Measurements from ENCODE around the gene TBX1.
"Not testable (repeated sequence)": the region's sequence is repeated elsewhere in the genome, so short reads cannot be mapped to it uniquely, and the experiment has no call there.

TBX1 gene

DNA sequence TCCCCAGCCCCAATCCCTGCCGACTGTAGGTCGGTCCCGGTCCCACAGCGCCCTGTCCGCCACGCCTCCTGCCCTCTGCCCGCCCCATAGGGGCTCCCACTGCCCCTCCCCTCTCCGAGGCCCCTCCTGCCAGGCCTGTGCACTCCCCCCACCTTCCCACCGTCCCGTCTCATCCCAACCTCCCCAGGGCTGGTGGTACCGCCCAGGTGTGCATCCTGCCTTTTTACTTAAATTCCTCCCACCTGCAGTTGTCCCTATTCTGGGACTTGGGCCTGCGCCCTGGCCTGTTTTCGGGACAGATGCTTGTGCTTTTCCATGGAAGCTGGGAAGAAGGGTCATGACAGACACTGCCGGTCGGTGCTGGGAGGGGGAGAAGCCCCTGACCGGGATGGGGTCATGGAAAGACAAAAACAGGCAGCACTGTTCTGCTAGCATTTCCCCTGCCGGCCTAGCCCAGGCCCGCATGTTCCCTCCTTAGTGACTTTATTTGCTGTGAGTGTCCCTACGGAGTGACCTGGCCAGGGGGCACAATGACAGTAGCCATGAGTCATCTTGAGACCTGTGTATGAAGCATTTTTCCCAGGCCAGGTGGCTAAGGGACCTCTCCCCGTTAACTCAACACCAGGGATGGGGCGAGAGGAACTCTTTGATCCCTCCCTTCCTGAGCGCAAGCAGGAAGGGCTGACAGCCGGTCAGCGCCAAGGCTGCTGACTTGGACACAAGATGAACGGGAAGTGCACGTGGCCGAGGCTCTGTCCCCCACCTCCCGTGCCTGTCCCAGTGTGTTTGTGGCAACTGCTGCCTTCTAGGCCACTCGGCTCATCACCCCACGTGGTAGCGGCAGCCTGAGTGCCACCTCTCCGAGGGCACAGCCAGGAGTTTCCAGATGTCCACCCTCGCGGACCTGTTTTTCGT is 7.1 kb downstream of the TBX1 start:
- Mint-ChIP-seq H3K4me3 (peak overlapping the region; percentile 54), H3K27me3 (ENCODE audit: low read depth) (peaks cover 60% of the 10 kb centered on the region), H3K27ac (no peak overlapping the region), H3K4me1 (ENCODE audit: low read depth) (peaks cover 5% of the 10 kb centered on the region), H3K36me3 (ENCODE audit: low read depth) (no peaks in the 10 kb centered on the region), H3K9me3 (no peaks in the 10 kb centered on the region)
- no peak for DNase-seq (ENCODE audit: low spot score)

DNA sequence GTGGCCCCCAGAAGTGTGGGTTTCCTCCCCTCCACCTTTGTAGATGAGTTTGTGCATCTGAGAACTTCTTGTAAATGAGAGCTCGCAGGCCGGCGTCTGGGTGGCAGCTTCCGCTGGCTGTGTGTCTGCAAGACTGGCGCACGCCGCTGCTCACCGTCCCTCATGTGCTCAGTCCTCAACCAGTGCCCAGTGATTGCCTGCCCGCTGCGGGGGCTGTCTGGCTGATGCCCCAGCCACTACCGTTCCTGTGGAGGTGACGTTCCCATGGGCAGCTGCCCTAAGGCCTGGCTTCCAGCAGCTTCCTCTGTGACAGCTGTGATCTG is 8.8 kb downstream of the TBX1 start:
- no peaks in the 10 kb centered on the region for H3K36me3 Mint-ChIP-seq (ENCODE audit: low read depth)
- no peaks in the 10 kb centered on the region for H3K9me3 Mint-ChIP-seq
- H3K27me3 Mint-ChIP-seq (ENCODE audit: low read depth): peaks cover 57% of the 10 kb centered on the region
- no peak for DNase-seq (ENCODE audit: low spot score)
- no peak overlapping the region for H3K27ac Mint-ChIP-seq
- peaks cover 5% of the 10 kb centered on the region for H3K4me1 Mint-ChIP-seq (ENCODE audit: low read depth)
- H3K4me3 Mint-ChIP-seq: no peak overlapping the region

DNA sequence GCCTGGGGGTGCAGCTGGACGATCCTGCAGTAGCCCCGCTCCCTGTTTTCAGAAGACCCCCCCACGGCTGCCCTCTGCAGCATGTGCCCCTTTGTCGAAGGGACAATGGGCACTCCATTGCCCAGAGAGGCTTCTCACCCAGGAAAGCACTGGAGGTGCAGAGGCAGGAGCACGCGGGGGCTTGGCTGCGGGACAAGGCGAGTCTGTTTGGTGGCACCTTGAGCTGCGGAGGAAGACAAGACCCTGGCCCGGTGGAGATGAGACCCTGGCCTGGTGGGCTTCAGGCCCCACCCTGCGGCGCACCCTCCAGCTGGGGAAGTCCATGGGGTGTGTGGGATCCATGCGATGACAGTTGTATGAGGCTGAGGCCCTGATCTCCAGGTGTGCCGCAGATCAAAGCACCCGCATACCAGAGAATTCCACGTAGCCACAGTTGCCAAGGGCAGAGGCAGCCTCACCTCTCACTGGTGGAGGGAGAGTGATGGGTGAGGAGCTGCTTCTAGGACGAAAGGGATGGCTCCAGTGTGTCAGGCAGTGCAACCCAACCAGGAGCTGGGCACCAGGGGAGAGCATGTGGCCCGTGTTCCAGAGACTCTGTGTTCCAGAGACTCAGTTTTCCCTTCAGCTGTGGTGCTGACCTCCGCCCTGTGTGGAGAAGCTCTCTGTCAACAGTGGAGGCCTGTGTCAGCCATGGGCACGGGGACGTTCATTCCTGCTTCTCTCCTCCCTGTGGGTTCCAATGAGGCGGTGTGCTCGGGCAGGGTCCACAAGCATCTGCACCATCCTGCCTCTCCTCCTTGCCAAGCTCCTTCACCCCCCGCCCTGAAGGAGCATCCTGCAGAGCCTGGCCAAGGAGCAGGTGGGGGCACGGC is 10.0 kb downstream of the TBX1 start:
- DNase-seq (ENCODE audit: low spot score): no peak
- no peak overlapping the region for H3K27ac Mint-ChIP-seq
- H3K27me3 Mint-ChIP-seq (ENCODE audit: low read depth): peaks cover 50% of the 10 kb centered on the region
- no peaks in the 10 kb centered on the region for H3K9me3 Mint-ChIP-seq
- no peak overlapping the region for H3K4me3 Mint-ChIP-seq
- H3K4me1 Mint-ChIP-seq (ENCODE audit: low read depth): peaks cover 4% of the 10 kb centered on the region
- H3K36me3 Mint-ChIP-seq (ENCODE audit: low read depth): no peaks in the 10 kb centered on the region

DNA sequence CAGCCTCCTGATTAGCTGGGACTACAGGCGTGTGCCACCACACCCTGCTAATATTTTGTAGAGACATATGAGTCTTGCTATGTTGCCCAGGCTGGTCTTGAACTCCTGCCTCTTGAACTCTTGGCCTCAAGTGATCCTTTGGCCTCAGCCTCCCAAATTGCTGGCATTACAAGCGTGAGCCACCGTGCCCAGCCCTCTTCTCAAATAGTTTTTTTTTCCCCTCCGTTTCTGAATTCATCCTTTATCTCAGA is 11.8 kb downstream of the TBX1 start:
- H3K9me3 Mint-ChIP-seq: no peaks in the 10 kb centered on the region
- peaks cover 45% of the 10 kb centered on the region for H3K27me3 Mint-ChIP-seq (ENCODE audit: low read depth)
- no peaks in the 10 kb centered on the region for H3K36me3 Mint-ChIP-seq (ENCODE audit: low read depth)
- H3K4me3 Mint-ChIP-seq: no peak overlapping the region
- peaks cover 5% of the 10 kb centered on the region for H3K4me1 Mint-ChIP-seq (ENCODE audit: low read depth)
- no peak overlapping the region for H3K27ac Mint-ChIP-seq
- no peak for DNase-seq (ENCODE audit: low spot score)

DNA sequence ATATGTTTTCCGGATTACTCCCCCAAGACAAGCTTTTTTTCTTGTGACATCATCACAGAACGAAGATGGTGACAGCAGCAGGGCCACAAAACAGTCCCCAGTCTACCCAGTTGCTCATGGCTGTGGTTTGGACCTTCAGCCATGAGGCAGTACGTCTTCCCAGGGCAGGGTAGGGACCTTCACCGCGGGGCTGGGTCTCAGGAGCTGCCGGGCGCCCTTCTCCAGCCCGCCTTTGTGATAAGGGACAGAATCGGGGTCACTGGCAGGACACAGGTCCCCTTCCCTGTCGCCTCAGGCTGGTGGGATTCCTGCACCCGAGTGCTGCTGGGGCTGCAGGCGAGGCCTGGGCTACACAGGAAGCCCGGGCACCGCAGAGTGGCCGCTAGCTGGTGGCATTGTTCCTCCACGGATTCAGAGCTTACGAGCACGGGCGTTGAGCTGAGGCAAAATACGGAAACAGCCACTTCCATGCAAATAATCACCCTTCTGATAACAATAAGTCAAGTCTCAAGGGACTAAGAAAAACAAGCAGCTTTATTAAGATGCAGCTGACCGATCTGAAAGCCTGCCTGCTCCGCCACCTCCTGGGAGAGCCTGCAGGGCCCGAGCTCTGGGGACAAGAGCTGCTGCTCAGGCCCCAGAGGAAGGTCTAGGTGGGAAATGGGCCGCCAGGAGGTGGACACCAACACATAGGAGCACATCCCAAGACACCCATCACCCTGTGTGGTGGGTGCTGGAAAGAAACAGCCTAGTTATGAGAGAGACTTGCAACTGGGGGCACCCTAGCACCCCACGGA is 12.3 kb downstream of the TBX1 start:
- H3K4me1 Mint-ChIP-seq (ENCODE audit: low read depth): peaks cover 5% of the 10 kb centered on the region
- H3K27me3 Mint-ChIP-seq (ENCODE audit: low read depth): peaks cover 39% of the 10 kb centered on the region
- H3K27ac Mint-ChIP-seq: no peak overlapping the region
- no peaks in the 10 kb centered on the region for H3K36me3 Mint-ChIP-seq (ENCODE audit: low read depth)
- no peak overlapping the region for H3K4me3 Mint-ChIP-seq
- H3K9me3 Mint-ChIP-seq: no peaks in the 10 kb centered on the region
- no peak for DNase-seq (ENCODE audit: low spot score)

DNA sequence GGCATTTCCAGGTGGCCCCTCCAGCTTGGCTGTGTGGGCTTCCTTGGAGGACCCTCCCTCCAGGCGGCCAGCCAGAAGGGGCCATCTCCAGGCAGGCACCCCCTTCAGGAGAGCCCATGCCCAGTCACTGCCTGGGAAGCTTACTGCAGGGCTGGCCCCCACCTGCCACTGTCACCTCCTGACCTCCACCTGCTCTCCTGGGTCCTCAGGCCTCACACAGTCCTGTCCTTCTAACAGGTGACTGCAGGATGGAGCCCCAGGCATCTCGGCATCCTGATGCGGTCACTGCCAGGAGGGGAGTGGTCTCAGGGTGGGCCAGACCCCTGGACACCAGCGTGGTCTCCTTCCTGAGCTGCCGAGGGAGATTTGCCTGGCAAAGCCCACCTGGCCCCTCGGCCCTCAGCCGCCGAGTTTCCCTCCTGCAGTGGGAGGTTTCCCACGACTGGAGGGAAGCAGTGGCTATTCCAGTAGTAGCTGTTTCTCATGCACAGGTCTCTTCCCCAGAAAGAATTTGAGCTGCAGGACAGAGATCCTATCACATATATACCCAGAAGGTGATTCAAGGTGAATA is 13.0 kb downstream of the TBX1 start:
- H3K27ac Mint-ChIP-seq: no peak overlapping the region
- H3K36me3 Mint-ChIP-seq (ENCODE audit: low read depth): no peaks in the 10 kb centered on the region
- H3K4me3 Mint-ChIP-seq: no peak overlapping the region
- no peak for DNase-seq (ENCODE audit: low spot score)
- no peaks in the 10 kb centered on the region for H3K9me3 Mint-ChIP-seq
- peaks cover 5% of the 10 kb centered on the region for H3K4me1 Mint-ChIP-seq (ENCODE audit: low read depth)
- peaks cover 33% of the 10 kb centered on the region for H3K27me3 Mint-ChIP-seq (ENCODE audit: low read depth)

DNA sequence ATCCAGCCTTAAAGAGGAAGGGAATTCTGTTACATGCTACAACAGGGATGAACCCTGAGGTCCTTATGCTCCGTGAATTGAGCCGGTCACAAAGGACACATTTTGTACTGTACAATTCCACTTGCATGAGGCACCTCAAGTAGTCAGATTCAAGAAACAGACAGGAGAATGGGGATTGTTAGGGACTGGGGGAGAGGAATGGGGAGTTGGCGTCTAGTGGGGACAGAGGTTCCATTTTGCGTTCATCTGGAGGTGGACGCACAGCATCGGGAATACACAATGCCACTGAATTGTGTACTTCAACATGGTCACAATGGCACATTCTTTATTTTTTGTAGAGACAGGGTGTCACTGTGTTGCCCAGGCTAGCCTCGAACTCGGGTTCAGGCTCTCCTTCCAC is 14.1 kb downstream of the TBX1 start:
- no peaks in the 10 kb centered on the region for H3K9me3 Mint-ChIP-seq
- H3K27ac Mint-ChIP-seq: no peak overlapping the region
- peaks cover 29% of the 10 kb centered on the region for H3K27me3 Mint-ChIP-seq (ENCODE audit: low read depth)
- H3K36me3 Mint-ChIP-seq (ENCODE audit: low read depth): no peaks in the 10 kb centered on the region
- DNase-seq (ENCODE audit: low spot score): no peak
- peaks cover 5% of the 10 kb centered on the region for H3K4me1 Mint-ChIP-seq (ENCODE audit: low read depth)
- H3K4me3 Mint-ChIP-seq: no peak overlapping the region

DNA sequence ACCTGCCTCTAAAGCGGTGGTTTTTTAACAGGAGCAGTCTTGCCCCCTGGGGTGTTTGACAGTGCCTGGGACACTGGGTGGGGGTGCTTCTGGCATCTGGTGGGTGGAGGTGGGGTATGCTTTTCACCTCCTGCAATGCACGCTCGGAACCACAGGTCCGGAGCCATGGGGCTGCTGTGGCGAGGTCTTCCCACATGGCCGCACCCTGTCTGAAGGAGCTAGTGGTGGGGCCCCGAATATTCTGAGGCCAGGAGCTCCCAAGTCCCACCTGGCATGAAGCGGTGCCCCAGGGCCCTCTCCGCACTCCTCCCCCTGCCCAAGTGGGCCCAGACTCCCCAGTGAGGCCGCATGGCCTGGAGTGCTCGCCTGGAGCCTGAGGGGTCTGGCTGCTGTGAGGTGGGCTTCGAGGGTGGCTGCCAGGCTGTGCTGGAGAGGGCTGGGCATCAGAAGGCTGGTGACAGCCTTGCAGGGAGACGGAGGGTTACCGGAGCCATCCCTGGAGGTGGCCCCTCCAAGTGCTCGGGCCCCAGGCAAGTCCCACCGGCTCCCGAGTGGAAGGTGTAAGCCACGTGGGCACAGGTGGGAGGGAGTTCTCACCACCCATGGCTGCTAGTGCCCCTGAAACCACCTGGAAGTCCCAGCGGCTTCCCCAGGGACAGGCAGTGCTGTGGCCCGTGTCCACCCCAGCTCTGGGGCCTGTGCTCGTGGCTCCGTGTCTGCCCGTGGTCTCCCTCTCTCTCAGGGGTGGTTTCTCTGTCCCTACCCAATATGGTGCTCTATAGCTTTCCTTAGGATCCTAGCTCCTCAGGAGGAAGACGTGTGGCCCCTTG is 15.1 kb downstream of the TBX1 start:
- no peaks in the 10 kb centered on the region for H3K36me3 Mint-ChIP-seq (ENCODE audit: low read depth)
- H3K9me3 Mint-ChIP-seq: no peaks in the 10 kb centered on the region
- H3K27ac Mint-ChIP-seq: no peak overlapping the region
- peaks cover 27% of the 10 kb centered on the region for H3K27me3 Mint-ChIP-seq (ENCODE audit: low read depth)
- DNase-seq (ENCODE audit: low spot score): no peak
- peaks cover 8% of the 10 kb centered on the region for H3K4me1 Mint-ChIP-seq (ENCODE audit: low read depth)
- H3K4me3 Mint-ChIP-seq: no peak overlapping the region

DNA sequence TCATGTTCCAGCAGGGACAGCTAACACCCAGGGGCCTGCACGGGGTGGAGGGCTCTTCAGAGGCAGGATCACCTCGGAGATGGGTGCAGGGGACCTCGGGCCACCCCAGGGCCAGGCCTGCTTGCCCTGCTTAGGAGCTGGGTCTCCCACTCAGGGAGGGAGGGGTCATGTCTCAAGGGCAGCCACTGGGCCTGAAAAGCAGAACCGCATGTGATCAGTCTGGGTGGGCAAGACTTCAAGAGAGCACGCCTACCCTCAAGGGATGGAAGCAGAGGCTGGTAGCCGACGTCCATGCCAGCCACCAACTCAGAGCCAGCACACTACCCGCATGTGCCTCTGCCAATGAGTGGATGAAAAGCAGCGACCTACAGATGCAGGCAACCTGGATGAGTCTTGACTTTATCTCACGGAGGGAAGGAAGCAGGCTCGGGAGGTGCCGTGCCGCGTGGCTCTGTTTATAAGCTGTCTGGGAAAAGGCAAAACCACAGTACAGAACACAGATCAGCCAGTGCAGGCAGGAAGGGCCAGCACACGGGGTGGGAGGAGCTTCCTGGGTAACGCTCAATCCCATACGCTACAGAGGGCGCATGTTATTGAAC is 16.0 kb downstream of the TBX1 start:
- no peak for DNase-seq (ENCODE audit: low spot score)
- Mint-ChIP-seq H3K27ac (no peak overlapping the region), H3K4me1 (ENCODE audit: low read depth) (peaks cover 8% of the 10 kb centered on the region), H3K9me3 (no peaks in the 10 kb centered on the region), H3K36me3 (ENCODE audit: low read depth) (no peaks in the 10 kb centered on the region), H3K4me3 (no peak overlapping the region), H3K27me3 (ENCODE audit: low read depth) (peaks cover 31% of the 10 kb centered on the region)

DNA sequence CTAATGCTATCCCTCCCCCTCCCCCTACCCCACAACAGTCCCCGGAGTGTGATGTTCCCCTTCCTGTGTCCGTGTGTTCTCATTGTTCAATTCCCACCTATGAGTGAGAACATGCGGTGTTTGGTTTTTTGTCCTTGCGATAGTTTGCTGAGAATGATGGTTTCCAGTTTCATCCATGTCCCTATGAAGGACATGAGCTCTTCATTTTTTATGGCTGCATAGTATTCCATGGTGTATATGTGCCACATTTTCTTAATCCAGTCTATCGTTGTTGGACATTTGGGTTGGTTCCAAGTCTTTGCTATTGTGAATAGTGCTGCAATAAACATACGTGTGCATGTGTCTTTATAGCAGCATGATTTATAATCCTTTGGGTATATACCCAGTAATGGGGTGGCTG is 16.6 kb downstream of the TBX1 start:
- H3K9me3 Mint-ChIP-seq; H3K4me1 Mint-ChIP-seq (ENCODE audit: low read depth); H3K4me3 Mint-ChIP-seq; H3K36me3 Mint-ChIP-seq (ENCODE audit: low read depth); DNase-seq (ENCODE audit: low spot score); H3K27ac Mint-ChIP-seq: not testable (repeated sequence)
- H3K27me3 Mint-ChIP-seq (ENCODE audit: low read depth): peaks cover 29% of the 10 kb centered on the region

DNA sequence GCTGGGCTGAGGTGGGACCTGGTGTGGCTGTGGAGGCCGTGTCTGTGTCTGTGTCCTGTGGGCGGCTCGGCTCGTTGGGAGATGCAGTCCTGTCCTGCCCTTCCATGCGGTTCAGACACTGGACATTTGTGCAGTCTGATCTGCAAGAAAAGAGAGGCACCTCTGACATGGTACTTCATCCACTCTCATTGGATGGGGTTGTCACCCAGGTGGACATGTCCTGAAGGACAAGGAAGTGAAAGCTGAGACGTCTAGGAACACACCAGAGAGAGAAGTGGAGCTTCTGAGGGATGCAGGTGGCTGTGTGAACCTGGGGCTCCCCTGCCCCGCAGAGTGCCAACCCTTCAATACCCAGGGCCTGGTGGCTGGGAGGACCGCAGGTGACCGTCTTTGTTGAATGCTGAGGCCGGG is 18.4 kb downstream of the TBX1 start:
- Mint-ChIP-seq H3K4me1 (ENCODE audit: low read depth) (peaks cover 8% of the 10 kb centered on the region), H3K36me3 (ENCODE audit: low read depth) (no peaks in the 10 kb centered on the region), H3K27me3 (ENCODE audit: low read depth) (peaks cover 20% of the 10 kb centered on the region), H3K4me3 (no peak overlapping the region), H3K27ac (no peak overlapping the region), H3K9me3 (no peaks in the 10 kb centered on the region)
- no peak for DNase-seq (ENCODE audit: low spot score)

DNA sequence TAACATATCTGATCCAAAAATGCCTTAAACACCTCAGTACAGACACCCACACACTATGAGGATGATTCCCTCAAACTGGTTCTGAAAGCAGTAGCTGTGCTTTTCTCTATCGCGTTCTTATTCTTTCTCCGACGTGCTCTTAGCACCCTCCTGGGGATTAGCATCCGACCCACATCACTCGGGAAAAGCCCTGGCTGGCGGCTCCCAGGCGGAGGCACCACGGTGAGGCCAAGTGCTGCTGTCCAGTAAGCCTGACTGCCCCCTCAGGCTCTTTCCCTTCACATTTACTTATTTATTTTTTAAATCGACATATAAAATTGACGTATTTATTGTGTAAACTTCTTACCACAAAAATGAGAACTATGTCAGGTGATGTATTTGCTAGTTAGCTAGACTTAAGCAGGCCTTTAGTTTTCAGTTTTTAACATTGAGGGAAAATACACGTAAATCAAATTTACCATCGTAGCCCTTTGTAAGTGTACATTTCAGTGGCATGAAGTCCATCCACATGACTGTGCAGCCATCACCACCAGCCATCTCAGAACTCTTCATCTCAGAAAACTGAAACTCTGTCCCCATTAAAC is 19.2 kb downstream of the TBX1 start:
- Mint-ChIP-seq H3K36me3 (ENCODE audit: low read depth) (no peaks in the 10 kb centered on the region), H3K9me3 (no peaks in the 10 kb centered on the region), H3K4me3 (no peak overlapping the region), H3K27me3 (ENCODE audit: low read depth) (peaks cover 14% of the 10 kb centered on the region), H3K27ac (no peak overlapping the region), H3K4me1 (ENCODE audit: low read depth) (peaks cover 8% of the 10 kb centered on the region)
- DNase-seq (ENCODE audit: low spot score): no peak

DNA sequence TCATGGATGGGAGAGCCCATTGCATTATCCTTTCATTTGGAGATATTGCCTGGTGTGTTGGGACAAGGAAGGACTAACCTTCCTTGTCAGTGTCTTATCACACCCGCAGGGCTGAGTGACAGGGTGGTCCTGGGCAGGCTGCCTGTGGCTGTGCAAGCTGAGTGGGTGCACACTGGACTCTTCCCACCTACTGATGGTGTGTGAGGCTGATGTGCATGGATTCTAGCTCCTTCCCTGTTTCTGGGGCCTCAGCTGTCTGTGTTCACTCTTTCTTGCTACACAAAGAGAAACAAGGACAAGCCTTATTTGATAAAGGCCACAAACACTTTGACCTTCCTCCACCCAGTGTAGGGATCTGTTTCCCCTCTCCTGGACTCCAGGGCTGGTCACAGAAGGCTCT is 22.0 kb downstream of the TBX1 start:
- H3K4me1 Mint-ChIP-seq (ENCODE audit: low read depth): peaks cover 3% of the 10 kb centered on the region
- no peak overlapping the region for H3K27ac Mint-ChIP-seq
- H3K27me3 Mint-ChIP-seq (ENCODE audit: low read depth): peaks cover 14% of the 10 kb centered on the region
- no peaks in the 10 kb centered on the region for H3K36me3 Mint-ChIP-seq (ENCODE audit: low read depth)
- H3K4me3 Mint-ChIP-seq: no peak overlapping the region
- H3K9me3 Mint-ChIP-seq: no peaks in the 10 kb centered on the region
- no peak for DNase-seq (ENCODE audit: low spot score)

All from T-helper 2 cell treated with Interferon-gamma antibody and Interleukin-4, amounts not matched to agents 5 μg/mL and 100 μg/mL, for 36 hours (primary cell).